ENCODE results near the gene USP47.

USP47 gene

DNA sequence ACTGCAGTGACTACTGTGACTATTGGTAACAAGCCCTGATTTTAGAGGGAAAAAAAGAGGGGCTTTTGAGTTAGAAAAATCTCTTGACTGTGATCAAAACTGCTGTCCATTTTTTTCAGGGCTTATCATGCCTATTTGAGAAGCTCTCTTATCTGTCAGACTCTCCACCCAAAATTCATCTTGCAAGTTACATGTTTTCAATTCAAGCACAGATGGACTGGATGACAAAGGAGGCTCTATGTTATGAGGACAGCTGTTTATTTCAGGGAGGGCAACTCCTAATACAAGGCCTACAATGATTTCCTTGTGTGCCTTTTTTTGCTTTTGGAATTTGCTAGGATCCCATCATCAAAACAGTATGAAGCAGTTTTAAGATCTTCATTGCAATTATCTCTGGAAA lies 35.2 kb upstream of the USP47 start:
- DNase-seq (ENCODE audit: low read depth): no peak
- TF ChIP-seq POLR2A (IDR thresholded peaks at IDR 0.05; ENCODE audit: extremely low read depth, insufficient read length) (no peak), MYC (IDR thresholded peaks at IDR 0.05; ENCODE audit: low read depth, low read length) (no peak)
- TF ChIP-seq, protein P1, sequence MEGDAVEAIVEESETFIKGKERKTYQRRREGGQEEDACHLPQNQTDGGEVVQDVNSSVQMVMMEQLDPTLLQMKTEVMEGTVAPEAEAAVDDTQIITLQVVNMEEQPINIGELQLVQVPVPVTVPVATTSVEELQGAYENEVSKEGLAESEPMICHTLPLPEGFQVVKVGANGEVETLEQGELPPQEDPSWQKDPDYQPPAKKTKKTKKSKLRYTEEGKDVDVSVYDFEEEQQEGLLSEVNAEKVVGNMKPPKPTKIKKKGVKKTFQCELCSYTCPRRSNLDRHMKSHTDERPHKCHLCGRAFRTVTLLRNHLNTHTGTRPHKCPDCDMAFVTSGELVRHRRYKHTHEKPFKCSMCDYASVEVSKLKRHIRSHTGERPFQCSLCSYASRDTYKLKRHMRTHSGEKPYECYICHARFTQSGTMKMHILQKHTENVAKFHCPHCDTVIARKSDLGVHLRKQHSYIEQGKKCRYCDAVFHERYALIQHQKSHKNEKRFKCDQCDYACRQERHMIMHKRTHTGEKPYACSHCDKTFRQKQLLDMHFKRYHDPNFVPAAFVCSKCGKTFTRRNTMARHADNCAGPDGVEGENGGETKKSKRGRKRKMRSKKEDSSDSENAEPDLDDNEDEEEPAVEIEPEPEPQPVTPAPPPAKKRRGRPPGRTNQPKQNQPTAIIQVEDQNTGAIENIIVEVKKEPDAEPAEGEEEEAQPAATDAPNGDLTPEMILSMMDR (IDR thresholded peaks at IDR 0.05; ENCODE audit: low read depth, low read length): no peak
- TF ChIP-seq, protein P2, sequence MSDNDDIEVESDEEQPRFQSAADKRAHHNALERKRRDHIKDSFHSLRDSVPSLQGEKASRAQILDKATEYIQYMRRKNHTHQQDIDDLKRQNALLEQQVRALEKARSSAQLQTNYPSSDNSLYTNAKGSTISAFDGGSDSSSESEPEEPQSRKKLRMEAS (IDR thresholded peaks at IDR 0.05; ENCODE audit: low read depth, low read length): no peak
- H3K4me3 ChIP-seq (ENCODE audit: low read depth, low read length): no peak overlapping the region

DNA sequence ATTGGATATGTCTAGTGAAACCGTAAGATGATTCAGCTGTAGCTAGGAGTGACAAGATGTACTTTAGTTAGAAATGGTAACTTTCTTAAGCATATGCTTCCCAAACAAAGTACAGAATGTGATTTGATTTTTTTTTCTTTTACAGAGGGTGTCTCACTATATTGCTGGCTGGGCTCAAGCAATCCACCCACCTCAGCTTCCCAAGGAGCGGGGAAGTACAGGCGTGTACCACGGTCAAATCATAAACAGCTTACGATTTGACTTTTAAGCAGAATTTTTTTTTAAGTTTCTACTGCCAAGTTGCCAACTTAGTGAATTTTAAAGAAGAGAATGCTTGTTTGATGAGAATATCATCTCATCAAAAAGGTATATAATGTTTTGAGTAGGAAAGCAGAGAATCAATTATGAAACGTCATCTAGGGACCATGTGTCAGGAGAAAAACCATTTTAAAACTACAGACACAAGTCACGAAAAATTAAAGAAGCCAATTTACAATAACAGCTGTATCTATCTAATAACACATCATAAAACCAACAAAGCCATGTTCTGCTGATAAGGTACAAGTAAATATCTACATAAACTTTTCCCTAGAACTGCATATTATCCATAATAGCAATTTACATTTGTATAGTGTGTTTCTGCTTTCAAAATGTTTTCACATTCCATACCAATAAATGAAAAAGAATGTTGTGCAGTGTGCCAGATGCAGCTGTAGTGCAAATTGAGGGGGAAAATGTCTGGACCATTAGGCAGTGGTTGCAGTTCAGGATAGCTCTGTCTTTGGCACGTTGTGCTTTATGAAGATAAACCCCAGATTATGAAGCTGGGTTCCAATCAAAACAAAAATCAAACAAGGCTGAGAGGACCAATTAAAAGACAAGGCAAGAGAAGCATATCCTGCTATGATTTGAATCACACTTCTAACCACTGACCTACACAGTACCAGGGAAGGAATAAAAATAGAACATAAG lies 33.7 kb upstream of the USP47 start:
- DNase-seq (ENCODE audit: low read depth): no peak
- TF ChIP-seq MYC (IDR thresholded peaks at IDR 0.05; ENCODE audit: low read depth, low read length) (no peak), POLR2A (IDR thresholded peaks at IDR 0.05; ENCODE audit: extremely low read depth, insufficient read length) (no peak)
- TF ChIP-seq, protein P1 (IDR thresholded peaks at IDR 0.05; ENCODE audit: low read depth, low read length): no peak
- TF ChIP-seq, protein P2 (IDR thresholded peaks at IDR 0.05; ENCODE audit: low read depth, low read length): no peak
- no peak overlapping the region for H3K4me3 ChIP-seq (ENCODE audit: low read depth, low read length)

DNA sequence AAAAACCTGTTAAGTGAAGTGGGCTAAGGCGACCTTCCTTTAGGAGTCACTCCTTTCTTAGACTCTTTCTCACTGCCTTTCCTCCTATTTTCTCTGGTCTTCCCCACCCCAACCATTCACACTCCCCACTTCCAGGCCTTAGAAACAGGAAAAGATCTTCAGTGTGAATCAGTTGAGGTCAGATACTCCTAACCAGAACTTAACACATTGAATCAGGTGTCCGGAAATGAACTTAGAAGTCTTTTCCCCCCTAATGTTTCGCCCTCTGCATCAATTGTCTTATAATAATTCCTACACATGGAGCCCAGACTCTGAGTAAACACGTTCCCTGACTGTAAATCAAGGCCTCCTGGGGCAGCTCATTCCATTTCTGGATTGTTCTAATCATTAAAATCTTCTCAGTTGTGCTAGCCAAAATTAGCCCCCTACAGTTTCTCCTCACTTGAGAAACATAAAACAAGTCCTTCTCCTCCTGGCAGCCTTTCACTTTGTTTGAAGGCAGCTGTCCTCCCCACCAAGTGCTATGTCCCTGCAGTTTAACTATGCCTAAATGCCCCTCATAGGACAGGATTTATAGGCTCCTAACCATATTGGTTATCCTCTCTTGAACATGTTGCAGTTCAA lies 32.7 kb upstream of the USP47 start:
- no peak overlapping the region for H3K4me3 ChIP-seq (ENCODE audit: low read depth, low read length)
- TF ChIP-seq, protein P1 (IDR thresholded peaks at IDR 0.05; ENCODE audit: low read depth, low read length): no peak
- TF ChIP-seq POLR2A (IDR thresholded peaks at IDR 0.05; ENCODE audit: extremely low read depth, insufficient read length) (no peak), MYC (IDR thresholded peaks at IDR 0.05; ENCODE audit: low read depth, low read length) (no peak)
- TF ChIP-seq, protein P2 (IDR thresholded peaks at IDR 0.05; ENCODE audit: low read depth, low read length): no peak
- DNase-seq (ENCODE audit: low read depth): no peak

DNA sequence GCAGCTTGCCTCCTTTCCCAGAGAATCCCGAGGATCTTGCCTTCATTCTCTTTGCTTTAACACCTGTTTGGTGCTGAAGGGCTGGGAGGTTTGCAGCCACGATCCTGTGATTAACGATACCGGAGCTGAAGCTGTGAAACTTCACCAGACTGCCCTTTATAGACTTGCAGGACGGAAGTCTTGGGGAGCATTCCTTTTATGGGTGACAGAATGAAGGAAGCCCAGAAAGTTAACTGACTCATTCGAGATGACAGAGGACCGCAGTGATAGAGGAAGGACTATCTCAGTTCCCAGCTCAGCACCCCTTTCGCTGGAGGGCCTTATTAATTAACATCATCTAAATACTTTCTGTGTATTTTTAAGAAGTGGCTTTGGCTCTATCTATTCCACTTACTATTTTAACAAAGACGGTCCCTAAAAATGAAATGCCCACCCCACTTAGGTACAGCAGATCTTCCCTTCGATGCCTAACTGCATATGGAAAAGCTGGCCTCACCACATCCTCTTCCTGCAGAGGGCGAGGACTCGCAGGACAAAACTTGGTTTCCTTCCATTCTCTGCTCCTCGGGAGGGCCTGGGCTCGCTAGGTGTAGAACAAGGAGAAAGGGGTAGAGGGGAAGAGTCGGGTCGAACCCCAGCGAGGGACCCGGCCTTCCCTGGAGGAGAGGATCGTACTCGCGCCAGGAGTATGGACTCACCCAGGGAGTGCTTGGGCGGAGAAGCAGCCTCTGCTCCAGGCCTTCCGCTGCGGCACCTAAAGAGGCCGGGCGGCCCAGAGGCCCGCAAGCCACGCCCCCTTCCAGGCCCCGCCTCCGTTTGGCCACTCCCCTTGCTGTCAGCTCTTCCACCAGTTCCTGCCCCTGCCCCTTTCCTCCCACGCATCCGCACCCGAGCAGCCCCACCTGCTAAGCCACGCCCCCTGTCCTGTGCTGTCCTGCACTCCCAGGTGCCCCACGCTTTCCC lies 30.7 kb upstream of the USP47 start:
- DNase-seq (ENCODE audit: low read depth): no peak
- no peak overlapping the region for H3K4me3 ChIP-seq (ENCODE audit: low read depth, low read length)
- TF ChIP-seq MYC (IDR thresholded peaks at IDR 0.05; ENCODE audit: low read depth, low read length): no peak
- TF ChIP-seq, protein P2 (IDR thresholded peaks at IDR 0.05; ENCODE audit: low read depth, low read length): no peak
- TF ChIP-seq POLR2A (IDR thresholded peaks at IDR 0.05; ENCODE audit: extremely low read depth, insufficient read length): no peak
- TF ChIP-seq, protein P1 (IDR thresholded peaks at IDR 0.05; ENCODE audit: low read depth, low read length): no peak

DNA sequence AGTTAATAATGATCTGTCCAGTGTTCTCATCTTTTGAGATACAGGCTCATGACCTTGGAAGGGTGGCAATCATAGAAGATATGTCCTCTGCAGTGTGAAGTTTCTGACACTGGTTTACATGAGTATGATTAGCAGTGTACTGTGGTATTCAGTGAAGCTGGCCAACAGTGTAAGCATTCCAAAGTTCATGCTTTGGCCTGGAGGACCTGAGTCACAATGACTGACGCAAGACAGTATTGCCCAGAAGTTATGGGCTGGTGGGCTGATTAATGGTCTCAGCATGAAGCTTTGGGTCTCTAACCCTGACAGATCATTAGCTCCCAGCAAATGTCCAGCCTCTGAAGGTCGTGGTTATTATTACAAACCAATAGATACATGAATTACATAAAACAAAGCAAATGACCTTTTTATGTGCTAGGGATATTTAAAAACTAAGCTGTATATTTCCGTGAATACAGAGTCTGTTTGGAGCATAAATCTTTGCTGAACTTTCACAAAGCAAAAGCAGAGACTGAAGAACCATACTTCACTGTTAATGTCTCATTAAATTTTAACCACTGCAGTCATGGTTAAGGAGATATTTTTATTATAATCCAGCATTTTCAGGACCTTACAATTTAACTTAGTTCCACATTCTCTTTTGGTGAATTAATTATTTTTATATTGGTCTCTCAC lies 28.3 kb upstream of the USP47 start:
- H3K4me3 ChIP-seq (ENCODE audit: low read depth, low read length): no peak overlapping the region
- DNase-seq (ENCODE audit: low read depth): peak; percentile 14
- TF ChIP-seq, protein P2 (IDR thresholded peaks at IDR 0.05; ENCODE audit: low read depth, low read length): no peak
- TF ChIP-seq, protein P1 (IDR thresholded peaks at IDR 0.05; ENCODE audit: low read depth, low read length): no peak
- TF ChIP-seq MYC (IDR thresholded peaks at IDR 0.05; ENCODE audit: low read depth, low read length) (no peak), POLR2A (IDR thresholded peaks at IDR 0.05; ENCODE audit: extremely low read depth, insufficient read length) (no peak)
